GM12892 (cell line): Measurements from ENCODE around the gene CHADL.

ENCODE experiments used
- DNase-seq: peaks from one replicate; pipeline ENCODE4 v3.0.0; 2011; ENCODE audit not compliant: insufficient read length
- FAIRE-seq: peaks from 2 replicates; lab custom pipeline; 2011; peaks lifted over from hg19 to GRCh38; lab: Jason Lieb, UNC
- POLR2A ChIP-seq: IDR thresholded peaks from 2 replicates; pipeline ENCODE4 v1.6.1; 2011; ENCODE audit warnings: low read depth, low read length, control low read depth
- POLR2AphosphoS5 ChIP-seq: IDR thresholded peaks from 2 replicates; pipeline ENCODE4 v1.6.1; 2011; ENCODE audit warnings: low read depth, low read length, control low read depth
- TAF1 ChIP-seq: IDR thresholded peaks from 2 replicates; pipeline ENCODE4 v1.6.1; 2011; ENCODE audit warnings: low read depth, mild to moderate bottlenecking, control low read depth, low read length, borderline replicate concordance

Gene CHADL

DNA sequence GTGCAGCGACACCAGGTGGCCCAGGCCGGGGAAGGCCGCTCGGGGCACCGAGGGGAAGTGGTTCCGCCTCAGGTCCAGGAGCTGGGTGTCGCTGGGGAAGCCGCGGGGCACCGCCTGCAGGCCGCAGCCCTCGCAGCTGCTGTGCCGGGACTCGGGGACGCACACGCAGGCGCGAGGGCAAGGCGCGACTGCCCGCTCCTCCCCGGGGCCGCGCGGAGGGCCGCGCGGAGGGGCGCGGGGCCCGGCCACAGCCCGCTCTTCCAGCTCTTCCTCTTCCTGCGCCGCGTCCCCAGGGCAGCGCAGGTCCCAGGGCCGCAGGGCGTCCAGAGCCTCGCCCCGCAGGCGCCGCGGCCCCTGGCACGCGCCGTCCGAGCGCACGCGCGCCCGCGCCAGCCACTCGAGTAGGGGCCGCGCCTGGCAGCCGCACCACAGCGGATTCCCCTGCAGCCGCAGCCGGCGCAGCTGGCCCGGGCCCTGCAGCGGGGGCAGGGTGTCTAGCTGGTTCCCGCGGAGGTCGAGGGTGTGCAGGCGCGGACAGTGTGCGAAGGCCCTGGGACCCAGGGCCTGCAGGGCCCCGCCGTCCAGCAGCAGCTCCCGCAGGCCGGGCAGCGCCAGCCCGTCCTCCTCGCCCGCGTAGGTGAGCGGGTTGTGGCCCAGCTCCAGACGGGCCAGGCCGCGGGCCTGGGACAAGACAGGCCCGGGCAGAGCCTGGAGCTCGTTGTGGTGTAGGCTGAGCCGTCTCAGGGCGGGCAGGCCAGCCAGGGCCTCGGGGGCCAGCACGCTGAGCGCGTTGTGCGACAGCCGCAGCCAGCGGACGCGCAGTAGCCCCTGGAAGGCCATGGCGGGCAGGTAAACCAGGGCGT, 2.8 kb downstream of the CHADL start:
- DNase-seq (peak; percentile 94), FAIRE-seq (peak; percentile 83)
- TF ChIP-seq POLR2AphosphoS5 (no peak), TAF1 (no peak; the same call in 1 of the 2 replicates), POLR2A (no peak; the same call in 1 of the 2 replicates)

DNA sequence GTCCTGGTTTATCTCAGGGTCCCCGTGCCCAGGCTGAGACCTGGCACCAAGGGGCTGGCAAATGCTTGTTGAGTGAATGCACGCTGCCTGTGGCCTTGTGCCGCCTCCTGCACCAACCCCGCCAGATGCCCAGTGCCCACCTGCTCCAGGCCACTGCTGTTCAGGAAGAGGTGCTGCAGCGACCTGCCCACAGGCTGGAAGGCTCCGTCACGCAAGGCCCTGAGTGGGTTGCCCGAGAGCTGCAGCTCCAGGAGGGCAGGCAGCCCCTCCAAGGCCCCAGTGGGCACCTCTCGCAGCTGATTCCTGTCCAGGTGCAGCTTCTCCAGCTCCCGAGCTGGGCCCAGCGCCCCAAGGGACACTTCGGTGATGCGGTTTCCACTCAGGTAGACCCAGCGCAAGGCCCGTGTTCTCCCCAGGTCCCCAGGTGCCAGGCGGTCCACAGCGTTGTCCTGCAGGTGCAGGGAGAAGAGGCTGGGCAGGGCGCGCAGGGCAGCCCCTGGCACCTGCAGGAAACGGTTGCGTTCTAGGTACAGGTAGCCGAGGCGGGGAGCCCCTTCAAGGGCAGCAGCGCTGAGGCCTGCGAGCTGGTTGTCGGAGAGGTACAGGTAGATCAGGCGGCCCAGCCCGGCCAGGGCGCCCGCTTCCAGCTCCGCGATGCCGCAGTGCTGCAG, 3.6 kb downstream of the CHADL start:
- DNase-seq: no peak
- TF ChIP-seq POLR2A (no peak), TAF1 (no peak), POLR2AphosphoS5 (no peak)
- FAIRE-seq: no peak

DNA sequence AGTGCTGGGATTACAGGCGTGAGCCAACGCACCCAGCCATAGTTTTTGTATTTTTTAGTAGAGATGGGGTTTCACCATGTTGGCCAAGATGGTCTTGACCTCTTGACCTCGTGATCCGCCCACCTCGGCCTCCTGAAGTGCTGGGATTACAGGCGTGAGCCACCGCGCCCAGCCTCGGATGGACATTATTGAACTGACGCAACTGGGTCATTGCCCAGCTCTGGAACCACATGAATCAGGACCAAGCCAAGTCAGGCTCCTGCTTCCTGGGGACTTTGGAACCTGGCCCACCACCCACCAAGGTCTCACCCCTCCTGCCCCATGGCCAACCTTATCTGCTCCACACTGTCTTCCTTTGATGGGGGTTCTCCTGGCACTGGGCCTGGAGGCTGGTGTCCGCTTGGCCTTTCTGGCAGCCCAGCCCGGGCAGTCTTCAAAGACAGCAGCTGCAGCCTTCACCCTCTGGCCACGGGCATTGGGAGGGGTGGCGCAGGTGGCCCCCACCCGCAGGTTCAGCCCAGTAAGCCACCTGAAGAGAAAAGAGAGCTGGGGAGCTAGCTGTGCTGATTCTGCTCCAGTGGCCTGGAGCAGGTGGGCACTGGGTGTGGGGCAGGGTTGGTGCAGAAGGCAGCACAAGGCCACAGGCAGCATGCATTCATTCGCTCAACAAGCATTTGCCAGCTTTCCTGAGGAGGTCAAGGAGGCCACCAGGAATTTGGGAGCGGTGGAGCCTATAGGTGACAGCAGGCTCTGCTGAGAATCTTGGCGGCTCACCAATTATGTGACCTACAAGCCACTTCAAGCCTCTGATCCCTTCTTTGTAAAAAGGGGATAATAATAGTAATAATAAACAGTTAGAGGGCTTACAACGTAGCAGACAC, 5.7 kb downstream of the CHADL start:
- no peak for DNase-seq
- no peak for FAIRE-seq

DNA sequence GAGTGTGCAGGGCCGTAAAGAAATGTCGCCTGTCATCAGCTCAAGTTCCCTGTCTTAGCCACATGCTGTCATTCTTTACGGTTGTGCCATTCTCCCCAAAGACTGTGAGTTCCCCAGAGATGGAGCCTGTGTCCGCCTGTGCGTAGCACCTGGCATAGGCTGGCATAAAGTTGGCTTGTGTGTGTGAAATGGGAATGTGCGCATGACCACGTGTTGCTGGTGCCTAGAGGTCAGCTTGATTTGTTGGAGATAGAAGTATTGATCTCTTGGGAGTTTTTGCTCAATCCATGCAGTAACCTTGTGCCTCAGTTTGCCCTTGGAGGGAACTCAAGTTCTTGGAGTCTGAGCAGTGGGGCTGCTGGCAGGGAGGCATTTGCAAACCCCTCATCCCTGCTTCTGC, 9.4 kb downstream of the CHADL start:
- no peak for DNase-seq
- TF ChIP-seq POLR2A (no peak), TAF1 (no peak), POLR2AphosphoS5 (no peak)
- no peak for FAIRE-seq

More for the DNA sequence above, 5.7 kb downstream of the CHADL start:
- TF ChIP-seq TAF1: no peak
- TF ChIP-seq POLR2AphosphoS5: no peak
- no peak for TF ChIP-seq POLR2A

DNA sequence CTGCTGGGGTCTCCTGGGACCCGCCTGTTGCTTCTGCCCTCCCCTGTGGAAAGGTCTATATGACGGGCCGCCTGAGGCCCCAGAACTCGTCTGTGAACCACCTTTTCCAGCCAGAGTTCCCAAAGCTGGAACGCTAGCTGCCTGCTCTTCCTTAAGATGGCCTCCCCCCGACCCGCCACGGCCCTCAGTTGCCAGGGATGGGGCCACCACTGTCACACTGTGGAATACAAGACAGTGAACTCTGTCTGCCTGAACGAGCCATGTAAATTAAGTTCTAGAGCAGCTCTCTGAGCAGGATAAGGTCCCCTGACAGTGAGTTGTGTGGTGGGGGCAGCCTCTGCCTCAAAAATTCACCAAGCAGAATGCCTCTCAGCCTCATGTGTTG, 10.3 kb downstream of the CHADL start:
- TF ChIP-seq TAF1 (no peak), POLR2A (no peak), POLR2AphosphoS5 (no peak)
- DNase-seq (no peak), FAIRE-seq (no peak)

DNA sequence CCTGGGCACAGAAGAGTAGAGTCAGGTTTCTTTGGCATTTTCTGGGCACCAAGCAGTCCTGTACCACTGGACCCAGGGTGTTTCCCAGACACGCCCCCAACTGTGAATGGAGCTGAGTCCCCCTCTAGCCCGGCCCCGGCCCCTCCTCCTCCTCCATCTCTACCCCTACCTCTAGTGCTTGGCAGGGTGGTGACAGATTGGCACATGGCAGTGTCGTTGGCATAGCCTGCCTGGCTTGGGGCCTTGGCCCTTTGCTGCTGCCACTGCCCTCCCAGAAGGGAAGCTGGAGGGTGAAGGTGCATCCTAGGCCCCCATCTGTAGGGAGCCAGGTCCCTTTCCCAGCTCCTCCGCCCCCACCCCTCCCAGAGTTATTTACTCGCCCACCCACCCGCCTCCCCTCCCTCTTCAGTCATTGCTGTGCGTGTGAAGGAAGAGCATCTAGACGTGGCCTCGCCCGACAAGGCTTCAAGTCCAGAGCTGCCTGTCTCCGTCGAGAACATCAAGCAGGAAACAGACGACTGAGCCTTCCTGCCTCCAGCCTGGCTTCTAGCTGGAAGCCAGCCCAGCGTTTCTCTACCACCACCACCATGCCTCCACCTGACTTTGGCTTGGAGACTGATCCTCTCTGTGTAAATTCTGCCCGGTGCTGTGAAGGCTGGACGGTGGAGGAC, 10.9 kb downstream of the CHADL start:
- no peak for DNase-seq
- TF ChIP-seq POLR2AphosphoS5: no peak
- no peak for TF ChIP-seq TAF1
- TF ChIP-seq POLR2A: no peak
- no peak for FAIRE-seq

DNA sequence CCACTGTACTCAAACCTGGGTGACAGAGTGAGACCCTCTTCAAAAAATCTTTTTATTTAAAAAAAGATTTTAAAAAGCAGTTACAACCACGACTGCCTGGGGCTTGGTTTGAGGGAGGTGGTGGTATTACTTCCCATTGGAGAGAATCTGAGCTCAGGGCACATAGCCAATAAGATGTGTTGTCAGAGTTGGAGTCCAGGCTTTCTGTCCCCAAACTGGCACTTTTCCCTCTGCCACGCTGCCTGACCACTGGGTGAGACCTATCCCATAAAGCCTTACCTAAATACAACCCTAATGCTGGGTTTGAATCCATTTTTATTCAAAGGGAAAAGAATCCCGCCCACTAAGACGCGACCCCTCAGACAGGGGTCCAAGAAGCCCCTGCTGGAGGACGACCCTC, 11.5 kb downstream of the CHADL start:
- FAIRE-seq (no peak), DNase-seq (no peak)
- TF ChIP-seq POLR2A (no peak), POLR2AphosphoS5 (no peak), TAF1 (no peak)

DNA sequence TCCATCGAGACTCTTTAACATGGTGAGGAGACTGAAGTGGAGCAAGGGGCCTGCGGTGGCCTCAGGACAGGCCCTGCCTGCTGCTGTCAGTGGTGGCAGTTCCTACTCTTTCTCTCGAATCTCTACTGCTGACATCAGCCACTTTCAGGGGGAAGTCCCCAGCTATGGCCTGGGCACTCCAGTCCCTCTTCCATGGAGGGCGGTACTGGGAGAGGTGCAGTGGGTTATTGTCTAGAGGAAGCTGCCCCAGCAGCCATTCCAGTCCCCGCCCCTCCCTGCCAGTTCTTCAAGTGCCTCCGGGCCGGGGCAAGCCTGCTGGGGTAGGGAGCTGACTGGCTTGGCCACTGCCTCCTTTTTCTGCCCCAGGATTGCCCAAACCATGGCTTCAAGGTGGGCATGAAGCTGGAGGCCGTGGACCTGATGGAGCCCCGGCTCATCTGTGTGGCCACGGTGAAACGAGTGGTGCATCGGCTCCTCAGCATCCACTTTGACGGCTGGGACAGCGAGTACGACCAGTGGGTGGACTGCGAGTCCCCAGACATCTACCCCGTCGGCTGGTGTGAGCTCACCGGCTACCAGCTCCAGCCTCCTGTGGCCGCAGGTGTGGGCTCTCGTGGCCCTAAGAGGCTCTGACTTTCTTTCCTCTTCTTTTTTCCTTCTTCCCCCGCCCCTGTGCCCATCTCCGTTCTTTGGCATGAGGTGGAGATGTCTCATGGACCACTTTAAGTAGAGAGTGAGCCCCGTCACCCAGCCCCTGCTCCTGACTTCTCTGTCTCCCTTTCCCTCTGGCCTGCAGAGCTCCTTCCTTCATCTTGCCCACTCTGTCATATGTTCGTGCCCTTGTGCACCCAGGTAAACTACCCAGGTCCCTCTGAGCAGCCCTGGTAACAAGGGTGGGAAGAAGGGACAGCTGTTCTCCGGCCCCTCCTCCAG, 13.7 kb downstream of the CHADL start:
- FAIRE-seq: no peak
- DNase-seq: peak; percentile 9
- no peak for TF ChIP-seq TAF1
- TF ChIP-seq POLR2A: no peak
- TF ChIP-seq POLR2AphosphoS5: no peak

DNA sequence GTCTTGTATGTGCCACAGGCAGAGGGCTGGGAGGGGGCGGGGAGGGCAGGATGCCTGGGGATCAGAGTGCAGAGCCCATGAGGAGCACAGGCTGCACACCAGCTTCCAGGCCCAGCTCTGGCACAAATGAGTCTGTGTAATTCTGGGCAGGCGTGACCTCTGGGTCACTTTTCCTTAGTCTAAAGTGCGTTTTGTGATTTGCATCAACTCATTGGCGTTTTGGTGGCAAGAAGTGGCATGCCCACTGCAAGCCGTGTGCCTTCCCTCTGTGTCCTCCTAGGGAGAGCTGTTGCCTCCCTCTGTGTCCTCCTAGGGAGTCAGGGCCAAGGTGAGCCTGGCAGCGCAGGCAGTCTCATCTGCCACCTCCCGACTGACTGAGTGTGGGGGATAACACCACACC, 17.2 kb downstream of the CHADL start:
- DNase-seq: no peak
- TF ChIP-seq TAF1: no peak
- no peak for TF ChIP-seq POLR2A
- no peak for TF ChIP-seq POLR2AphosphoS5
- FAIRE-seq: no peak

DNA sequence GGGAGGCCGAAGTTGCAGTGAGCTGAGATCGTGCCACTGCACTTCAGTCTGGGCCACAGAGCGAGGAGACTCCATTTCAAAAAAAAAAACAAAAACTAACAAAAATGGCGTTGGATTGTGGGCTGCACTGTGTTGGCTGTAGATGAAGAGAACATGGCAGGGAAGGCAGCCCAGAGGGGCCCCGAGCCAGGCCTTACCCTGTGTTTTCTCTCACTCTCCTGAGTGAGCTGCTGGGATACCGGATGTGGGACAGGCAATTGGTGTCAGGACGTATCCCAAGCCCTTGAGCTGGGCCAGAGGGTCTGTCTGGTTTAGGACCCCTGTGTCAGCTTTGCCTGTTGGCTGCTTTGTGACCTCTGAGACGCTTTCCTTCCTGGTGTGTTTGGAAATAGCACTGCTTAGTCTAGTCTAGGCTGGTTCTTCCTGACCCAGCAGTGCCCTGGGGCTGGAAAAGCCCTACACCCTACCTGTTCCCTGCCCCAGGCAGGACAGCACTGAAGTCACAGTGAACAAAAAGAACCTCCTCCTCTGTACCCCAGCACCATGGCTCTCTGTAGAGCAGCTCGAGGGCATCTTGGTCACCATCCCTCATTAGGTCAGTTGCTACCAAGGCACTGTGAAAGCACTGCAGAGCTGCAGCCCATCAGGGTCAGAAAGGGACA, 17.8 kb downstream of the CHADL start:
- DNase-seq: no peak
- FAIRE-seq: no peak

More for the DNA sequence above, 17.8 kb downstream of the CHADL start:
- TF ChIP-seq POLR2AphosphoS5 (no peak), TAF1 (no peak), POLR2A (no peak)
